NCI-H748 (cell line): ENCODE measurements around the gene INAVA.
"Not testable (repeated sequence)": the region's sequence is repeated elsewhere in the genome, so short reads cannot be mapped to it uniquely, and the experiment has no call there.

ENCODE experiments used
- DNase-seq: peaks from one replicate; lab custom pipeline; 2025; ENCODE audit not compliant: unreplicated experiment; lab: John Stamatoyannopoulos, UW

INAVA gene

GRCh38 chr1:200916681-200917080 is 22.0 kb downstream of the INAVA start:
- no peak for DNase-seq

GRCh38 chr1:200917291-200917817 is 22.7 kb downstream of the INAVA start:
- no peak for DNase-seq

GRCh38 chr1:200918006-200918405 is 23.3 kb downstream of the INAVA start:
- no peak for DNase-seq

GRCh38 chr1:200919386-200919785 is 24.7 kb downstream of the INAVA start:
- no peak for DNase-seq

- no peak for DNase-seq
Observed at GRCh38 chr1:200921571-200922110, 26.9 kb downstream of the INAVA start.

- no peak for DNase-seq
Observed at GRCh38 chr1:200922406-200922805, 27.7 kb downstream of the INAVA start.

GRCh38 chr1:200923601-200924000 is 28.9 kb downstream of the INAVA start:
- DNase-seq = no peak

GRCh38 chr1:200925831-200926230 is 31.1 kb downstream of the INAVA start:
- no peak for DNase-seq

- DNase-seq = no peak
Observed at GRCh38 chr1:200929530-200930278, 35.0 kb downstream of the INAVA start.

- DNase-seq = not testable (repeated sequence)
Observed at GRCh38 chr1:200930285-200930684, 35.6 kb downstream of the INAVA start.

- no peak for DNase-seq
Observed at GRCh38 chr1:200931776-200932175, 37.1 kb downstream of the INAVA start.

GRCh38 chr1:200934676-200935245 is 40.1 kb downstream of the INAVA start:
- no peak for DNase-seq

- not testable (repeated sequence) for DNase-seq
Observed at GRCh38 chr1:200935286-200935962, 40.7 kb downstream of the INAVA start.

GRCh38 chr1:200938955-200939354 is 44.3 kb downstream of the INAVA start:
- DNase-seq = no peak

- DNase-seq = no peak
Observed at GRCh38 chr1:200945111-200945510, 50.4 kb downstream of the INAVA start.

GRCh38 chr1:200947059-200947566 is 52.4 kb downstream of the INAVA start:
- no peak for DNase-seq

GRCh38 chr1:200949626-200950025 is 54.9 kb downstream of the INAVA start:
- DNase-seq = no peak

- no peak for DNase-seq
Observed at GRCh38 chr1:200951016-200951415, 56.3 kb downstream of the INAVA start.

GRCh38 chr1:200954434-200954833 is 59.7 kb downstream of the INAVA start:
- no peak for DNase-seq

- DNase-seq = no peak
Observed at GRCh38 chr1:200958597-200958996, 63.9 kb downstream of the INAVA start.

- no peak for DNase-seq
Observed at GRCh38 chr1:200959411-200959921, 64.8 kb downstream of the INAVA start.
